ENCODE results near the gene CDH4.
"Not testable (repeated sequence)": the region's sequence is repeated elsewhere in the genome, so short reads cannot be mapped to it uniquely, and the experiment has no call there.

Gene CDH4

GRCh38 chr20:61444637-61445036 lies 192.6 kb downstream of the CDH4 start:
- FAIRE-seq = no peak

DNA sequence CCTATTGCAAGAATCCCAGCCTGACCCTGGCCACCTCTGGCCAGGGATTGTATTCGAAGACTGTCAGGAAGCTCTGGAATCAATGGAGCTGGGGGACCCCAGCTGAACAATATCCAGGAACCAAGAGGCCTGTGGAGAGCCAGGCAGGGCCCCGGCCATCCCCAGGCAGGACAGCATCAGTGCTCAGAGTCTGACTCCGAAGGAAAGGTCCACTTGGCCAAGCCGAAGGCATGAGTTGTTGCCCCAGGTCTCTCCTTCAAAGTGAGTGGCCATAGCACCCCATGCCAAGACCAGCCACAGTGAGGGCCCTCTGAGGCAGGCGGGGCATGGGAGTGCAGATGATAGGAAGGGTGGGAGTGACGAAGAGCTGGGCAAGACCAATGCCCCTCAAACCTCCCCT lies 193.1 kb downstream of the CDH4 start:
- FAIRE-seq = no peak

- FAIRE-seq = no peak
Measured at GRCh38 chr20:61445741-61446140, 193.7 kb downstream of the CDH4 start.

DNA sequence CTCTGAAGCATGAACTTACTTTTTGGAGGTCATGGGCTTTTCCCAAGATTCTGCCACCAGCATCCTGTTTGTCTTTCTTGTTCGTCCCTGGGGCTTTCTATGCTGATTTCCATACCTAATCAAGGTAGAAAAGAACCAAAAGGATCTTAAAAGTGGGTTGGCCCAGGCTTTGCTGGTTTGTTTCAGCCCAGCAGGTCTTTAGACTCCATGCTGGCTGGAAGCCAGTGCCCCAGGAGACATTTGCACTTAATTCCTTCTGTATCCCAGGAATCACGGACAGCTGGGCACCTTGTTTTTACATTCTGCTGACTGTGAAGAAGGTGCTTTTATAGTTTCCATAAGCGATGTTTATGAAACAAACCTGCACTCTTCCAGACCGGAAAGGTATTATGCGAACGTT lies 195.9 kb downstream of the CDH4 start:
- FAIRE-seq = no peak

- FAIRE-seq = no peak
Measured at GRCh38 chr20:61448386-61448785, 196.3 kb downstream of the CDH4 start.

DNA sequence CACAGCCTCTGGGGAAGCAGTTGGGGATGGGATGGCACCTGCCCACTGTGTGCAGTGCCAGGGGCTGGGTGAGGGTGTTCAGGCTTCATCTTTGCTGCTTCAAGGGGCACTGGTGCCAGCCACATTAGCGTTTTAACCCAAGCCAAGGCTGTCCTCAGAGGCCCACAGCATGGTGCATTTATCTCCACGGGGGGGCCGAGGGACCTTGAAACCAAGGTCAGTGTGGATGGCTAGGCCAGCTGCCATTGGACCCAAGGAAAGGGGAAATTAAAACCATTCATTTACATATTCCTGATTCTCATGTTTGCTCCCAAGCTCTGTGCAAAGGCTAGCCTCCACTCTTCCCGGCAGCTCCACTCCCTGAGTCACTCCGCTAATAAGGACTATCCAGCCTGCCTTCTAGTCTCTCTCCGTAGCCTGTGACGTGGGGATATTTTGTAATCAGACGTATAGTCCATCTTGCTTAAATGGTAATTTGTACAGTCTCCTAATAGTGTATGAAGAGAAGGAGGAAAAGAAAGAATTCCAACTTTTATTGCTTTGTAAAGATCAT lies 197.1 kb downstream of the CDH4 start:
- FAIRE-seq = no peak

DNA sequence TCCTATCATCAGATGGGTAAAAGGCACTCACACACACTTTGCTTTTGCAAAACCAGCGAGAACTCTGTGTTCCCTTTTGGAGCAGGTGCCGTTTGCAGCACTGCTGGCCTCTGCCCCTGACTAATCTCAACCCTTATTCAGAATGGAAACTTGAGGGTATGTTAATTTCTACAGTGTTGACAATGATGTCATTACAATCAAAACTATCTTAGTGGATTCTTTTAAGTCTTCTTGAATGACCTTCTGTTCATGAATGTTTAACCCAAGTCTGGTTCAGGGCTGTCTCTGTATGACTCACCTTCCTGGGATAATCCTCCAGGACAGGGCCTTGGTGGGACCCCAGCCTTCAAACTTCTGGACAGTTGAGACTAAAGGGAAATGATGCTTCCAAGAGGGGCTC lies 197.9 kb downstream of the CDH4 start:
- no peak for FAIRE-seq

DNA sequence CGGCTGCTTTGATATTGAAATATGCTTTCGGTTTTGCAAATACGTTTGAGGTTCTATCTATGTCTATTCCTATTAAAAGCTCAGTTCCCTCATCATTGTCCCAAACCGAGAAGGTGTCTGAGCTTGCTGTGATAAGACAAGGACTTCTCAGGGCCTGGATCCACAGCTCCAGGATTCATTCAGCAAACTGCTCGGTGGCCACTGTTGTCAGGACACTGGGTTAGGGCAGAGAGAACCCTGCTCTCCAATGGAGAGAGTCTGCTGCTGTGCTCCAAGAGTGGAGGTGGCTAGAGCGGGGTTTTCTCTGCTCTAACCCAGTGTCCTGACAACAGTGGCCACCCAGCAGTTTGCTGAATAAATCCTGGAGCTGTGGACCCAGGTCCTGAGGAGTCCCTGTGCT lies 198.5 kb downstream of the CDH4 start:
- FAIRE-seq = no peak

DNA sequence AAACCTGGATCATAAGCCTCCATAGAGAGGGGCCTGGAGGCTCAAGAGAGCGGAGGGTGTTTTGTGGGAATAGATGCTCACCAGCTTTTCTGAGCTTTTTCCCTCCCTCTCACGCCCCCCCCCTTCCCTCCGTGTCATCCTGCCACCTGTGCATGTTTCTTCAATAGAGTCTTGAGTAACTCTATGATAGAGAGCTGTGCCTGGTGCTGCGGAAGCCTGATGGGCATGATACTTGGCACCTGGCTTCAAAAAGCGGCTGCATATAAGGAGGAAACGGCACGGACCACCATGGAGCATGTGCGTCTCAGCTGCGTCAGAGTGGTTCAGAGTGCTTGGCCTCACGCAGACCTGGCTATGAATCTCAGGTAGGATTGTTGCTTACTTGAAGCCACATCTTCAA lies 198.9 kb downstream of the CDH4 start:
- FAIRE-seq = no peak

DNA sequence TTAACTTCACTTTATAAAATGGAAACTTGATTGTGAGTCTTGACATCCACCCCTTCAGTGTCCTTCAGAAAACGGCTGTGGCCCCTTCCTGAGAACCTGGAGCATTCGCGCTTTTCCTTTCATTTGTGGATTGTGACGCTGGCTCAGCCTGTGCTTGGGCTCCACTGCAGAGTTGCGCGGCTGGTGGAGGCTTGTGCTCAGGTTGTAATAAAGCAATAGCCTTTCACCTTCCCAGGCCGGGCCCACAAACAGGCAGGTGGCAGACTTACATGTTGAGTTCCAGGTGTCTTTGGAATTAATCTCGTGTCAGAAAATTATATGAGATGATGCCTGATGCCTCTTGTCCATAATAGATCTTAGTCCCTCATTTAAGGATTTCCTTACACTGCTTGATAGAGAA lies 199.9 kb downstream of the CDH4 start:
- FAIRE-seq = no peak

GRCh38 chr20:61453219-61453618 lies 201.2 kb downstream of the CDH4 start:
- FAIRE-seq = no peak

DNA sequence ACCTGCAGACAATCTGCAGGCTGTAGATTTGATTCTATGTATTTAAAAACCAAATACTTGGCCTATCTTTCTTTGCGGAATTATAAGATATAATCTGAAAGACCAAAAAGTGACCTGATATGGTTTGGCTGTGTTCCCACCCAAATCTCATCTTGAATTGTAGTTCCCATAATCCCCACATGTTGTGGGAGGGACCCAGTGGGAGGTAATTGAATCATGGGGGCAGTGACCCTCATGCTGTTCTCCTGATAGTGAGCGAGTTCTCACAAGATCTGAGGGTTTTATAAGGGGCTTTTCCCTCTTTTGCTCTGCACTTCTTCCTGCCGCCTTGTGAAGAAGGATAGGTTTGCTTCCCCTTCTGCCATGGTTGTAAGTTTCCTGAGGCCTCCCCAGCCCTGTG lies 201.6 kb downstream of the CDH4 start:
- not testable (repeated sequence) for FAIRE-seq

DNA sequence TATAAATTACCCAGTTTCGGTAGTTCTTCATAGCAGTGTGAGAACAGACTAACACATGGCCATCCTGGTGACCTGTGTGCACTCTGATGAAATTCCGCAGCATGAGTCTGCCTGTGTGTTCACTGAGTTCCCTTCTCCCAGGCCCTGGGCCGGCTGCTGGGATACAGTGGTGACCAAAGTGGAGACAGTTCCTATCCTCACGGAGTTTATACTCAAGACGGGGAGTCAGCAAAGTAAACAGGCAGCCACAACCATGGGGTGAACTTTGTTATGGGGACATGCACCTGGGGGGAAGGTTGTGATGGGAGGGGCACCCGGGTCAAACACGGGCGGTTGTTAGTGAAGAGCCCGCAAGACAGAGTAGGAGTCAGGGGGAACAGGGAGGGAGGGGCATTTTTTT lies 202.0 kb downstream of the CDH4 start:
- no peak for FAIRE-seq

DNA sequence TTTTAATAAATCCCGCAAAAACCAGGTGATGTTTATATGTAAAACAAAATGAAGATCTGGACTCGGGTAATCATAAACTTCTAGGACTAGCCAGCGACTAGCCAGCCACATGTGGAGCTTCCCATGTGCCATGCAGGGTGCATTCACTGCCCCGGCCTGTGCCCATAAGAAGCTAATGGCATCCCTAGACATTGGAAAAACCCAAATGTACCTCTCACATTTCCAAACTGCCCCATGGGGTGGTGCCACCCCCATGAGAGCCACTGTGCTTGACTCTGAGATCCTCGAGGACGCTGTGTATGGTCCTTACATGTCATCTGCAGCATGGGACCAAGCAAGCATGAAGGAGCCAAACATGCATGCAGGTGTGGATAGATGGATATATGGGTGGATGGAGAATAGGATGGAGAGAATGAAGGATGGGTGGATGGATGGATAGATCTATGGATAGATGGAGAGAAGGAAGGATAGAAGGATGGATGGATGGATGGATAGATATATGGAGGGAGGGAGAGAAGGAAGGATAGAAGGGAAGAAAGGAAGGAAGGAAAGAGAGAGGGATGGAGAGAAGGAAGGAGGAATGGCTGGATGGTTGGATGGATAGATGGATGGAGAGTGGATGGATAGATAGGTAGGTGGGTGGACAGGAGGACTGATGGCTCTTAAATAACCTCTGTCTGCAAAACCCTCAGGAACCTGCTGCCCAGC lies 203.6 kb downstream of the CDH4 start:
- FAIRE-seq = no peak

- no peak for FAIRE-seq
Measured at GRCh38 chr20:61457725-61458124, 205.7 kb downstream of the CDH4 start.

DNA sequence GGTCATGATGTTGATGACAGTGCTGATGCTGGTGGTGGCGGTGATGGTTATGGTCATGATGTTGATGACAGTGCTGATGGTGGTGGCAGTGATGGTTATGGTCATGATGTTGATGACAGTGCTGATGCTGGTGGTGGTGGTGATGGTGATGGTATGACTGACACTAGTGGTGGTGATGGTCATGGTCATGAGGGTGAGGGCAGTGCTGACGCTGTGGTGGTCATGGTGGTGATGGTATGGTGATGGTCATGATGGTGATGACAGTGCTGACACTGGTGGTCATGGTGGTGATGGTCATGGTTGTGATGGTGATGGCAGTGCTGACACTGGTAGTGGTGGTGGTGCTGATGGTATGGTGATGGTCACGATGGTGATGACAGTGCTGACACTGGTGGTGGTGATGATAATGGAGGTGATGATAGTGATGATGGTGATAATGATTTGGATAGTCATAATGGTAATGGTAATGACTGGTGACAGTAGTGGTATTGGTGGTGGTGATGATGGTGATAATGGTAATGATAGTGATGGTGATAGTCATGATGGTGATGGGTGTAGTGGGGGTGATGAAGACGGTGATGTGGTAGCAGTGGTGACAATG lies 206.2 kb downstream of the CDH4 start:
- no peak for FAIRE-seq

DNA sequence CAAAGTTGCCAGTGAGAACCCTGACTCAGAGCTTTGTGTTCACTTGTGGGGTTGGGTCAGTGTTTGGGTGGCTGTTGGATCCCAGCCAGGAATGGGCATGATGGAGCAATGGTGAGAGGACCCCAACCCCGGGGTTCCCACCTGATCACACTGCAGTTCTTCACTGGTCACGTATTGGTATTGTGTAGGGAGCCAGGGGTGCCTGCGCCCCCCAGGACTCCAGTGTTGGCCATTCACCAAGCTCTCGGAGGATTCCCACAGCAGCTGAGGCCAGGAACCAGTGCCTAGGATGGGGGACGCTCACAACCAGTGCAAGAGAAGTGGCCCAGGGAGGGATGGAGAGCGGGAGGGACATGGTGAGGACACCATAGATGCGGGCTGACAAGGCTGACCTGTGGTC lies 207.2 kb downstream of the CDH4 start:
- FAIRE-seq = no peak

DNA sequence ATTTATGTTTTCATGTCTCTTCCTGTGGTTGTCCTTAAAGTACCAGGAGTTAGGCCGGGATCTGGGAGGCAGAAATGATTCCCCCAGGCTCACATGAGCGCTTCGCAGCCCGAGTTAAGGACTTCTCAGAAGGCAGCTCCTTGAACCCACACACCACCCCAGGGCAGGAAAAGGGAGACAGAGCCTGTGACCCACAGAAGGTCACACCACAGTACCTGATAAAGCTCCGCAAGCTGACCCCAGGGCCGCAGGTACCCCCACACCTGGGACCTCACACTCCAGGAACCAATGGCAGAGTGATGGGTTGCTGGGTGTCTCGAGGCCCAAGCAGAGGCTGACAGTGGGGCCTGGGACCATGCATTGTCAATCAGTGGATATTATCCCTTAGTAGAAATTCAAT lies 207.6 kb downstream of the CDH4 start:
- FAIRE-seq = no peak

GRCh38 chr20:61460261-61461052 lies 208.4 kb downstream of the CDH4 start:
- no peak for FAIRE-seq

GRCh38 chr20:61461461-61461860 lies 209.4 kb downstream of the CDH4 start:
- no peak for FAIRE-seq

GRCh38 chr20:61464307-61465303 lies 212.5 kb downstream of the CDH4 start:
- FAIRE-seq = no peak

DNA sequence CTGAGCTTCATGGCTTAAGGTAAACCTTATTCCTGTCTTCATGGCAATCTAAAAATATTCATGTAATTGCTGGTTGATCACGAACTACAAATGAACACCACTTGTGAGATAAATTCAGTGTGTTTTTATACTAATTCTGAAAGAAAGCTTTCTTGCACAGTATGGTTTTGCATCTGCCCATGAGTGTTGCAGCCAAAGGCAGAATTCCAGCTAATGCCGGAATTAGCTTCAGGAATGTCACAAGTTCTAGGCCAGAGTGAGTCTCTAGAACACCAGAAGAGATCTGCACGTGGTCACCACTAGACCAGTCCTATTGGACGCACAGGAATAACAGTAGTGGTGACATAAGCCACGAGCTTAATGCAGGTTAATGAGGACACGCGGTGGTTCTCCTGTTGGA lies 223.7 kb downstream of the CDH4 start:
- no peak for FAIRE-seq

DNA sequence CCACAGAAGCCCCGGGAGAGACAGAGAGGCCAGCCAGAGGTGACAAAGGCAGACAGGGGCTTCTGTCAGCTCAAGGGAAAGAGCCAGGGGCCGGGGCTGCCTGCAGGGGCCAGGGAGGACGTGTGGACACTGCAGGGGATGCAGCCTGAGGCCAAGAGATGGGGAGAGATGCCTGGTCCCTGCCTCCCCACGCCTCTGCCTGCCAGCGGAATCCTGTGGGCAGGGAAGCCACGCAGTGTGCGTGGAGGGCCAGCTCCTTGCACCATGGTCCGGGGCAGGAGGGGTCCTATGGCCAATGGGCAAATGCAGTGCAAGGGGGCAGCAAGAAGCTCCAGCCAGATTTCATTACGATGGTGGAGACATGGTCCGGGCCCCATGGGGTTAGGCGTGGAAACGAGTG lies 224.9 kb downstream of the CDH4 start:
- no peak for FAIRE-seq
